GM23338 (cell line): Measurements from ENCODE around the gene ALOX15B. TPM values are rescaled to one million over a fixed set of nuclear protein-coding genes. Genes with fewer than 3 reads are reported as not detected.

Source experiments
- ATAC-seq: fragments of 200-7000 bp; cut with Tn5 transposase; 3 replicates; pipeline ENCODE4 v1.9.1; 2020
- DNase-seq: peaks from one replicate; pipeline ENCODE4 v3.0.0-alpha.2; 2015; ENCODE audit warnings: low spot score
- H2AFZ ChIP-seq: fragments of 200-600 bp; sonication (generic); 2 replicates; pipeline ENCODE4 v1.8.0; 2016; ENCODE audit warnings: antibody characterized with exemption, mild to moderate bottlenecking, moderate library complexity
- H3F3A ChIP-seq: fragments of 200-600 bp; sonication (generic); replicated peaks from 2 replicates; pipeline ENCODE4 v1.8.0; 2017; ENCODE audit warnings: antibody characterized with exemption, mixed run types, low read depth
- H3K27ac ChIP-seq: fragments of 200-600 bp; sonication (generic); 2 replicates; pipeline ENCODE4 v1.6.1; 2016; ENCODE audit warnings: low read depth
- H3K27me3 ChIP-seq: fragments of 200-600 bp; sonication (generic); 2 replicates; pipeline ENCODE4 v1.8.0; 2016; ENCODE audit warnings: mild to moderate bottlenecking, mixed run types, moderate library complexity; ENCODE audit not compliant: insufficient read depth
- H3K36me3 ChIP-seq: fragments of 200-600 bp; sonication (generic); 2 replicates; pipeline ENCODE4 v1.8.0; 2016; ENCODE audit warnings: mild to moderate bottlenecking; ENCODE audit not compliant: insufficient read depth
- H3K4me1 ChIP-seq: fragments of 200-600 bp; sonication (generic); 2 replicates; pipeline ENCODE4 v1.8.0; 2016; ENCODE audit warnings: mild to moderate bottlenecking, moderate library complexity; ENCODE audit not compliant: insufficient read depth
- H3K4me2 ChIP-seq: fragments of 200-600 bp; sonication (generic); 2 replicates; pipeline ENCODE4 v1.7.1; 2017; ENCODE audit warnings: mixed run types
- H3K4me3 ChIP-seq: fragments of 200-600 bp; sonication (generic); 2 replicates; pipeline ENCODE4 v1.6.1; 2016; ENCODE audit warnings: mixed run types
- H3K79me2 ChIP-seq: fragments of 200-600 bp; sonication (generic); replicated peaks from 2 replicates; pipeline ENCODE4 v1.8.0; 2017; ENCODE audit warnings: mild to moderate bottlenecking; ENCODE audit not compliant: insufficient read depth
- H3K9me2 ChIP-seq: fragments of 200-600 bp; sonication (generic); 2 replicates; pipeline ENCODE4 v1.8.0; 2017; ENCODE audit not compliant: insufficient read depth
- H4K20me1 ChIP-seq: fragments of 200-600 bp; sonication (generic); replicated peaks from 2 replicates; pipeline ENCODE4 v1.8.0; 2017; ENCODE audit warnings: mild to moderate bottlenecking; ENCODE audit not compliant: insufficient read depth
- H3K27ac Mint-ChIP-seq: 2 replicates; pipeline ENCODE4 v1.8.0; 2020; ENCODE audit warnings: inconsistent platforms, mild to moderate bottlenecking, moderate library complexity, mixed read lengths
- H3K27me3 Mint-ChIP-seq: 3 replicates; pipeline ENCODE4 v1.8.0; 2022; ENCODE audit warnings: low read depth, mild to moderate bottlenecking, moderate library complexity, mixed read lengths, inconsistent platforms; ENCODE audit not compliant: insufficient read depth, poor library complexity
- H3K36me3 Mint-ChIP-seq: 3 replicates; pipeline ENCODE4 v1.8.0; 2021; ENCODE audit warnings: low read depth, mild to moderate bottlenecking, inconsistent platforms, moderate library complexity, mixed read lengths
- H3K4me1 Mint-ChIP-seq: 3 replicates; pipeline ENCODE4 v1.8.0; 2020; ENCODE audit warnings: mild to moderate bottlenecking, inconsistent platforms, mixed read lengths
- H3K4me3 Mint-ChIP-seq: 3 replicates; pipeline ENCODE4 v1.8.0; 2021; ENCODE audit warnings: moderate library complexity, mild to moderate bottlenecking, inconsistent platforms, mixed read lengths
- H3K9me3 Mint-ChIP-seq: 3 replicates; pipeline ENCODE4 v1.8.0; 2020; ENCODE audit warnings: moderate library complexity, mild to moderate bottlenecking, inconsistent platforms, mixed read lengths
- CREB1 ChIP-seq: fragments of 250-450 bp; sonication (Bioruptor Pico); IDR thresholded peaks from 2 replicates; pipeline ENCODE4 v1.5.0; 2020; ENCODE audit warnings: low read depth, mild to moderate bottlenecking, moderate library complexity
- EZH2 ChIP-seq: fragments of 200-600 bp; sonication (generic); IDR thresholded peaks from one replicate; pipeline ENCODE4 v1.8.0; 2017; ENCODE audit warnings: antibody characterized with exemption, mild to moderate bottlenecking, low read depth; ENCODE audit not compliant: unreplicated experiment
- EZH2phosphoT487 ChIP-seq: fragments of 200-600 bp; sonication (generic); IDR thresholded peaks from one replicate; pipeline ENCODE4 v1.8.1; 2018; ENCODE audit warnings: antibody characterized with exemption; ENCODE audit not compliant: unreplicated experiment
- JUNB ChIP-seq: IDR thresholded peaks from one replicate; pipeline ENCODE4 v1.6.1; 2016; ENCODE audit warnings: antibody characterized with exemption; ENCODE audit not compliant: unreplicated experiment
- POLR2AphosphoS5 ChIP-seq: IDR thresholded peaks from 2 replicates; pipeline ENCODE4 v1.6.1; 2016; ENCODE audit warnings: antibody characterized with exemption, low read depth
- ZNF331 ChIP-seq: fragments of 250-450 bp; sonication (Bioruptor Pico); IDR thresholded peaks from 2 replicates; pipeline ENCODE4 v1.5.0; 2020; ENCODE audit warnings: low read depth, mild to moderate bottlenecking, moderate library complexity
- polyA plus RNA-seq: library from polyadenylated mRNA; unstranded; fragments of >200 nt; fragmentation: Nextera tagmentation; extraction: Ambion mirVana; gene quantifications from 2 replicates; pipeline ENCODE4 v1.2.1, GENCODE V29; 2016
- total RNA-seq: library from RNA; depleted of rRNA; stranded (reverse); fragments of >200 nt; shearing (Covaris generic); gene quantifications from 2 replicates; pipeline ENCODE4 v1.2.3, GENCODE V29; 2014
- TF ChIP-seq, protein P1 (sequence below): IDR thresholded peaks from one replicate; pipeline ENCODE4 v1.6.1; 2018; ENCODE audit warnings: antibody characterized with exemption; ENCODE audit not compliant: unreplicated experiment
- TF ChIP-seq, protein P2 (sequence below), 2 experiments: fragments of 200-600 bp in 1 of 2; sonication (generic) in 1 of 2; conservative IDR thresholded peaks; 2 replicates each; pipeline versions ENCODE4 v1.5.1 to v1.6.1; 2016 to 2017; ENCODE audit warnings: antibody characterized with exemption in 2 of 2, low read depth in 2 of 2, mild to moderate bottlenecking in 2 of 2, moderate library complexity in 1 of 2
- TF ChIP-seq, protein P3 (sequence below): IDR thresholded peaks from 2 replicates; pipeline ENCODE4 v1.6.1; 2016; ENCODE audit warnings: antibody characterized with exemption
- TF ChIP-seq, protein P4 (sequence below): fragments of 250-450 bp; sonication (Bioruptor Pico); IDR thresholded peaks from 2 replicates; pipeline ENCODE4 v1.5.0; 2020; ENCODE audit warnings: mild to moderate bottlenecking, moderate library complexity

Gene ALOX15B
- total and polyA plus RNA-seq, 2 experiments from 2014 or later = 0.42 to 0.45 TPM

DNA sequence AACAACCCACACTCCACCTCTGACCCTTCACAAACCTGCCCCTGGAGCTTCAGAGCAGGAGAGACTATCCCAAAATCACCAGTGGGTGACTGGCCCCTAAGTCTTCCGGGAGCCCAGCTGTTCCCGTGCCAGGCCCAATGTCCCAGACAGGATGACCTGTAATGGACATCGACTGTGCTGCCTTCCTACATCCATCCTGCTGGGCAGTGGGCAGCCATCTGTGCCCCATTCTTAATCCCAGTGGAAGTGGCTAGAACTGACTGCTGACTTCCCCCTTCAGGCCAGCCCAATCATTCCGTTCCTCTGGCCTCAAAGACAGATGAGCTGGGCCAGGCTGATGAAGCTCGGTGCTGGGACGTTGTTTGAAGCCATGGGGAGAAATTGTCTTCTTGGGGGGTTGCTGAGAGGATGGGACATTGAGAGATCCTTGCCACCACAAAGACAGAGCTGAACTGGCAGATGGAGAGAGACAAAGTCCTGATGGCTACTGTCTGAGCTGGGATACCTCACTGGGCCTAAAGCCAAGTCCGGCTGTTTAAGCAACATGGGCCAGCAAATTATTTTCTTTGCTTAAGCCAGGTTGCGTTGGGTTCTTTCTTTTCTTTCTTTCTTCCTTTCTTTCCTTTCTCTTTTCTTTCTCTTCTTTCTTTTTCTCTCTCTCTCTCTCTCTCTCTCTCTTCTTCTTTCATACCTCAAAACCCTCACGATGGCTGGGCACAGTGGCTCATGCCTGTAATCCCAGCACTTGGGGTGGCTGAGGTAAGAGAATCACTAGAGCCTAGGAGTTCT lies 17.9 kb upstream of the ALOX15B start (continued):
- TF ChIP-seq, protein P1, sequence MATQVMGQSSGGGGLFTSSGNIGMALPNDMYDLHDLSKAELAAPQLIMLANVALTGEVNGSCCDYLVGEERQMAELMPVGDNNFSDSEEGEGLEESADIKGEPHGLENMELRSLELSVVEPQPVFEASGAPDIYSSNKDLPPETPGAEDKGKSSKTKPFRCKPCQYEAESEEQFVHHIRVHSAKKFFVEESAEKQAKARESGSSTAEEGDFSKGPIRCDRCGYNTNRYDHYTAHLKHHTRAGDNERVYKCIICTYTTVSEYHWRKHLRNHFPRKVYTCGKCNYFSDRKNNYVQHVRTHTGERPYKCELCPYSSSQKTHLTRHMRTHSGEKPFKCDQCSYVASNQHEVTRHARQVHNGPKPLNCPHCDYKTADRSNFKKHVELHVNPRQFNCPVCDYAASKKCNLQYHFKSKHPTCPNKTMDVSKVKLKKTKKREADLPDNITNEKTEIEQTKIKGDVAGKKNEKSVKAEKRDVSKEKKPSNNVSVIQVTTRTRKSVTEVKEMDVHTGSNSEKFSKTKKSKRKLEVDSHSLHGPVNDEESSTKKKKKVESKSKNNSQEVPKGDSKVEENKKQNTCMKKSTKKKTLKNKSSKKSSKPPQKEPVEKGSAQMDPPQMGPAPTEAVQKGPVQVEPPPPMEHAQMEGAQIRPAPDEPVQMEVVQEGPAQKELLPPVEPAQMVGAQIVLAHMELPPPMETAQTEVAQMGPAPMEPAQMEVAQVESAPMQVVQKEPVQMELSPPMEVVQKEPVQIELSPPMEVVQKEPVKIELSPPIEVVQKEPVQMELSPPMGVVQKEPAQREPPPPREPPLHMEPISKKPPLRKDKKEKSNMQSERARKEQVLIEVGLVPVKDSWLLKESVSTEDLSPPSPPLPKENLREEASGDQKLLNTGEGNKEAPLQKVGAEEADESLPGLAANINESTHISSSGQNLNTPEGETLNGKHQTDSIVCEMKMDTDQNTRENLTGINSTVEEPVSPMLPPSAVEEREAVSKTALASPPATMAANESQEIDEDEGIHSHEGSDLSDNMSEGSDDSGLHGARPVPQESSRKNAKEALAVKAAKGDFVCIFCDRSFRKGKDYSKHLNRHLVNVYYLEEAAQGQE = no peak
- TF ChIP-seq, protein P2, sequence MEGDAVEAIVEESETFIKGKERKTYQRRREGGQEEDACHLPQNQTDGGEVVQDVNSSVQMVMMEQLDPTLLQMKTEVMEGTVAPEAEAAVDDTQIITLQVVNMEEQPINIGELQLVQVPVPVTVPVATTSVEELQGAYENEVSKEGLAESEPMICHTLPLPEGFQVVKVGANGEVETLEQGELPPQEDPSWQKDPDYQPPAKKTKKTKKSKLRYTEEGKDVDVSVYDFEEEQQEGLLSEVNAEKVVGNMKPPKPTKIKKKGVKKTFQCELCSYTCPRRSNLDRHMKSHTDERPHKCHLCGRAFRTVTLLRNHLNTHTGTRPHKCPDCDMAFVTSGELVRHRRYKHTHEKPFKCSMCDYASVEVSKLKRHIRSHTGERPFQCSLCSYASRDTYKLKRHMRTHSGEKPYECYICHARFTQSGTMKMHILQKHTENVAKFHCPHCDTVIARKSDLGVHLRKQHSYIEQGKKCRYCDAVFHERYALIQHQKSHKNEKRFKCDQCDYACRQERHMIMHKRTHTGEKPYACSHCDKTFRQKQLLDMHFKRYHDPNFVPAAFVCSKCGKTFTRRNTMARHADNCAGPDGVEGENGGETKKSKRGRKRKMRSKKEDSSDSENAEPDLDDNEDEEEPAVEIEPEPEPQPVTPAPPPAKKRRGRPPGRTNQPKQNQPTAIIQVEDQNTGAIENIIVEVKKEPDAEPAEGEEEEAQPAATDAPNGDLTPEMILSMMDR (conservative IDR thresholded peaks at IDR 0.05; ENCODE audit: low read depth in 2 of 2) = no peak
- TF ChIP-seq EZH2 (no peak), ZNF331 (no peak), CREB1 (CRISPR knock-in tag) (no peak)

DNA sequence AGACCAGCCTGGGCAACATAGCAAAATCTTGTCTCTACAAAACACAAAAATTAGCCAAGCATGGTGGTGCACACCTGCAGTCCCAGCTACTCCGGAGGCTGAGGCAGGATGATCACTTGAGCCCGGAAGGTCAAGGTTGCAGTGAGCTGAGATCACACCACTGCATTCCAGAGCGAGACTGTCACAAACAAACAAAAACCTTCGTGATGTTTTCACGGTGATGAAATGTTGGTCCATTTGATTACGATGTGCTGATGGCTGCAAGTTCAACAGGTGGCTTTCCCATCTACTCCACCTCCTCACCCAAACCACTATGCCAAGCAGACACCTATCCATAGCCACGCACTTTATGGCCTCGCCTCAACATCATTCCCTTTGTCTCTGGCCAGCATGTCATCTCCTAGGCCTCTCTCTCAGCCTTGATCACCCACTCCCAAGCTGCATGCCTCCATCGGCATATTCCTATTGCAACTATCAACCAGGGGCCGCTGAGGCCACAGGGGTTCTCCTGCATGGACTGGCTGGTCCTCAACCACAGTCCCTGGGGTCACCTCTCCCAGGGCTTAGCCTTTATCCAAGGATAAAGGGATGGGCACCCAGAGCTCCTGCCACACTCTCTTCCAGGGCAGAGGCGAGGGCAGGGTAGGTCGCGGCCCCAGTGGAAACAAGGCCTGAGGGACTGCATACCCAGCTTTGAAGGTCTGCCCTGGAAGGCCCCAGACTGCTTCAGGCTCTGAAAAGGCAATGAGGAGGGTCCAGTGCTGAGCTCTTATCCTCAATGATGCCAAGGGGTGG lies 17.1 kb upstream of the ALOX15B start:
- Mint-ChIP-seq H3K27ac (no peak overlapping the region), H3K36me3 (no peaks in the 10 kb centered on the region), H3K4me3 (no peak overlapping the region), H3K4me1 (peaks cover 9% of the 10 kb centered on the region), H3K27me3 (peaks cover 13% of the 10 kb centered on the region), H3K9me3 (no peaks in the 10 kb centered on the region)
- no peak overlapping the region for H3K27ac ChIP-seq
- H3K4me3 ChIP-seq = no peak overlapping the region
- no peaks in the 10 kb centered on the region for H3K9me2 ChIP-seq
- no peaks in the 10 kb centered on the region for H3K36me3 ChIP-seq
- no peaks in the 10 kb centered on the region for H4K20me1 ChIP-seq
- H3K79me2 ChIP-seq = no peaks in the 10 kb centered on the region
- ATAC-seq = no peak
- no peaks in the 10 kb centered on the region for H3F3A ChIP-seq
- no peak overlapping the region for H3K4me2 ChIP-seq
- H2AFZ ChIP-seq = no peak overlapping the region
- H3K27me3 ChIP-seq = peaks cover 2% of the 10 kb centered on the region; the same call in 1 of the 2 replicates
- no peaks in the 10 kb centered on the region for H3K4me1 ChIP-seq
- no peak for DNase-seq
- TF ChIP-seq, protein P3, sequence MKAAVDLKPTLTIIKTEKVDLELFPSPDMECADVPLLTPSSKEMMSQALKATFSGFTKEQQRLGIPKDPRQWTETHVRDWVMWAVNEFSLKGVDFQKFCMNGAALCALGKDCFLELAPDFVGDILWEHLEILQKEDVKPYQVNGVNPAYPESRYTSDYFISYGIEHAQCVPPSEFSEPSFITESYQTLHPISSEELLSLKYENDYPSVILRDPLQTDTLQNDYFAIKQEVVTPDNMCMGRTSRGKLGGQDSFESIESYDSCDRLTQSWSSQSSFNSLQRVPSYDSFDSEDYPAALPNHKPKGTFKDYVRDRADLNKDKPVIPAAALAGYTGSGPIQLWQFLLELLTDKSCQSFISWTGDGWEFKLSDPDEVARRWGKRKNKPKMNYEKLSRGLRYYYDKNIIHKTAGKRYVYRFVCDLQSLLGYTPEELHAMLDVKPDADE = no peak
- no peak for TF ChIP-seq EZH2
- TF ChIP-seq POLR2AphosphoS5 = no peak
- no peak for TF ChIP-seq EZH2phosphoT487
- TF ChIP-seq JUNB = no peak
- TF ChIP-seq ZNF331 = no peak
- TF ChIP-seq, protein P4, sequence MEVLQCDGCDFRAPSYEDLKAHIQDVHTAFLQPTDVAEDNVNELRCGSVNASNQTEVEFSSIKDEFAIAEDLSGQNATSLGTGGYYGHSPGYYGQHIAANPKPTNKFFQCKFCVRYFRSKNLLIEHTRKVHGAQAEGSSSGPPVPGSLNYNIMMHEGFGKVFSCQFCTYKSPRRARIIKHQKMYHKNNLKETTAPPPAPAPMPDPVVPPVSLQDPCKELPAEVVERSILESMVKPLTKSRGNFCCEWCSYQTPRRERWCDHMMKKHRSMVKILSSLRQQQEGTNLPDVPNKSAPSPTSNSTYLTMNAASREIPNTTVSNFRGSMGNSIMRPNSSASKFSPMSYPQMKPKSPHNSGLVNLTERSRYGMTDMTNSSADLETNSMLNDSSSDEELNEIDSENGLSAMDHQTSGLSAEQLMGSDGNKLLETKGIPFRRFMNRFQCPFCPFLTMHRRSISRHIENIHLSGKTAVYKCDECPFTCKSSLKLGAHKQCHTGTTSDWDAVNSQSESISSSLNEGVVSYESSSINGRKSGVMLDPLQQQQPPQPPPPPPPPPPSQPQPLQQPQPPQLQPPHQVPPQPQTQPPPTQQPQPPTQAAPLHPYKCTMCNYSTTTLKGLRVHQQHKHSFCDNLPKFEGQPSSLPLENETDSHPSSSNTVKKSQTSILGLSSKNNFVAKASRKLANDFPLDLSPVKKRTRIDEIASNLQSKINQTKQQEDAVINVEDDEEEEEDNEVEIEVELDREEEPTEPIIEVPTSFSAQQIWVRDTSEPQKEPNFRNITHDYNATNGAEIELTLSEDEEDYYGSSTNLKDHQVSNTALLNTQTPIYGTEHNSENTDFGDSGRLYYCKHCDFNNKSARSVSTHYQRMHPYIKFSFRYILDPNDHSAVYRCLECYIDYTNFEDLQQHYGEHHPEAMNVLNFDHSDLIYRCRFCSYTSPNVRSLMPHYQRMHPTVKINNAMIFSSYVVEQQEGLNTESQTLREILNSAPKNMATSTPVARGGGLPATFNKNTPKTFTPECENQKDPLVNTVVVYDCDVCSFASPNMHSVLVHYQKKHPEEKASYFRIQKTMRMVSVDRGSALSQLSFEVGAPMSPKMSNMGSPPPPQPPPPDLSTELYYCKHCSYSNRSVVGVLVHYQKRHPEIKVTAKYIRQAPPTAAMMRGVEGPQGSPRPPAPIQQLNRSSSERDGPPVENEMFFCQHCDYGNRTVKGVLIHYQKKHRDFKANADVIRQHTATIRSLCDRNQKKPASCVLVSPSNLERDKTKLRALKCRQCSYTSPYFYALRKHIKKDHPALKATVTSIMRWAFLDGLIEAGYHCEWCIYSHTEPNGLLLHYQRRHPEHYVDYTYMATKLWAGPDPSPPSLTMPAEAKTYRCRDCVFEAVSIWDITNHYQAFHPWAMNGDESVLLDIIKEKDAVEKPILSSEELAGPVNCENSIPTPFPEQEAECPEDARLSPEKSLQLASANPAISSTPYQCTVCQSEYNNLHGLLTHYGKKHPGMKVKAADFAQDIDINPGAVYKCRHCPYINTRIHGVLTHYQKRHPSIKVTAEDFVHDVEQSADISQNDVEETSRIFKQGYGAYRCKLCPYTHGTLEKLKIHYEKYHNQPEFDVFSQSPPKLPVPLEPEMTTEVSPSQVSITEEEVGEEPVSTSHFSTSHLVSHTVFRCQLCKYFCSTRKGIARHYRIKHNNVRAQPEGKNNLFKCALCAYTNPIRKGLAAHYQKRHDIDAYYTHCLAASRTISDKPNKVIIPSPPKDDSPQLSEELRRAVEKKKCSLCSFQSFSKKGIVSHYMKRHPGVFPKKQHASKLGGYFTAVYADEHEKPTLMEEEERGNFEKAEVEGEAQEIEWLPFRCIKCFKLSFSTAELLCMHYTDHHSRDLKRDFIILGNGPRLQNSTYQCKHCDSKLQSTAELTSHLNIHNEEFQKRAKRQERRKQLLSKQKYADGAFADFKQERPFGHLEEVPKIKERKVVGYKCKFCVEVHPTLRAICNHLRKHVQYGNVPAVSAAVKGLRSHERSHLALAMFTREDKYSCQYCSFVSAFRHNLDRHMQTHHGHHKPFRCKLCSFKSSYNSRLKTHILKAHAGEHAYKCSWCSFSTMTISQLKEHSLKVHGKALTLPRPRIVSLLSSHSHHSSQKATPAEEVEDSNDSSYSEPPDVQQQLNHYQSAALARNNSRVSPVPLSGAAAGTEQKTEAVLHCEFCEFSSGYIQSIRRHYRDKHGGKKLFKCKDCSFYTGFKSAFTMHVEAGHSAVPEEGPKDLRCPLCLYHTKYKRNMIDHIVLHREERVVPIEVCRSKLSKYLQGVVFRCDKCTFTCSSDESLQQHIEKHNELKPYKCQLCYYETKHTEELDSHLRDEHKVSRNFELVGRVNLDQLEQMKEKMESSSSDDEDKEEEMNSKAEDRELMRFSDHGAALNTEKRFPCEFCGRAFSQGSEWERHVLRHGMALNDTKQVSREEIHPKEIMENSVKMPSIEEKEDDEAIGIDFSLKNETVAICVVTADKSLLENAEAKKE (CRISPR knock-in tag) = no peak
